Measurements from ENCODE around the gene TMEM123.
"Not testable (repeated sequence)": the region's sequence is repeated elsewhere in the genome, so short reads cannot be mapped to it uniquely, and the experiment has no call there.

The TMEM123 gene

DNA sequence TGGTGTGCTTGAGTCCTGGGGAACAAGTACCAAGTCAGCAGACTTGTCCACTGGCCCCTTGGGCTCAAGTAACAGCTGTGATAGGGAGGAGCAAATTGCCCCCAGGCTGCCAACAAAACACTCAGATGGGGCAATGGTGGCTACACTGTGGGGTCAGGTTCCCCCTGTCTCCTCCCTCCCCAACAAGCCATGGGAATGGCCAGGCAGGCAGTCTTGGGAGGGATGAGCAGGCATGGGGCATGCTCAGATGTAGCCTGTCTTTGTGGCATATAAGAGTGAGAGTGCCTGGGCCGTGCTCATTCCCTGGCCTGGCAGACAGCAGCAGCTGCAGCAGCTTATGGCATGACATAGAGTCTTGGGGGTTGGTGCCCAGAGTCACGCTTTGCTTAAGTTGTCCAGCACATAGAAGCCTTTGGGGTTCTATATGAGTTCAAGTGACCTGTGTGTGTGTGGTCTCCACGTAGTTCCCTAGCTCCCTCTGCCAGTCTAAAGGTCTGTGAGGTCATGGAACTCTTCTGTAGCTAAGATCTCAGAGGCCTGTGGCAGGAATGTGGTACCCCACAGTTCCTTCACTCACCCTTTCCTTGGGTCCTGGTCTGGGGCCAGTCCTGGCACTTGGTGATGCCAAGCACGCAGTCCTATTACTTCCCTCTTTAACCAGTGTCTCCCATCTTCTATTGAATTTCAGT, 60.9 kb downstream of the TMEM123 start:
- DNase-seq, result no peak

- DNase-seq, result peak; percentile 66
These were observed 61.7 kb downstream of the TMEM123 start for GRCh38 chr11:102390667-102391465.

DNA sequence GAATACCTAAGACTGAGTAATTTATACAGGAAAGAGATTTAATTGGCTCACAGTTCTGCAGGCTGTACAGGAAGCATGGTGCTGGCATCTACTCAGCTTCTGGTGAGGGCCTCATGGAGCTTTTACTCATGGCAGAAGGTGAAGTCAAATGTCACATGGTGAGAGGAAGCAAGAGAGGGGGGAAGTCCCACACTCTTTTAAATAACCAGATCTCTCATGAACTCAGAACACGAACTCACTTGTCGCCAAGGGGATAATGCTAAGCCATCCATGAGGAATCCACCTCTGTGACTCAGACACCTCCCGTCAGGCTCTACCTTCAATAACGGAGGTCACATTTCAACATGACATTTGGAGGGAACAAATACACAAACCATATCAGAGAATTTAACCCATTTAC, 63.3 kb downstream of the TMEM123 start:
- no peak for DNase-seq

DNA sequence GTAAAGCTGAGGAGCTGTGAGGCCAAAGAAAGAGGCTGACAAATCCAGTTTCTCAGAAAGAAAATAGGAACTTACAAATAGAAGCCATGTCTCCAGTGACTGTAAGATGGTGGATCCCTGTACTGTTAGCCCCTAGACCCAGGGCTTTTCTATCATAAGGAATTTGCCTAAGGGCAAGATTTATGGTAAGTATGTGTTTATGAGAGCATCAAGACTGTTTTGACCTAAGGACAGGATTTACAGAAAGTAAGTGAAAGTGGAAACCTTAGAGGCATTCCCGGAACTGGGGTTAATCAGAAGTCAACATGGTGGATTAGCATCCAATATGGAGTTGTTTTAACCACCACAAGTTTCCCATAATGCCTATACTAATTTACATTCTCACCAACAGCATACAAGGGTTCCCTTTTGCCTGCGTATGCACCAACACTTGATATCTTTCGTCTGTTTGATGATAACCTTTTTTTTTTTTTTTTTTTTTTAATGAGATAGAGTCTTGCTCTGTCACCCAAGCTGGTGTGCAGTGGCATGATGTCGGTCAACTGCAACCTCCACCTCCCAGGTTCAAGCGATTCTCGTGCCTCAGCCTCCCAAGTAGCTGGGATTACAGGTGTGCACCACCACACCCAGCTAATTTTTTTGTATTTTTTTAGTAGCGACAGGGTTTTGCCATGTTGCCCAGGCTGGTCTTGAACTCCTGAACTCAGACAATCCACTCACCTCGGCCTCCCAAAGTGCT, 65.4 kb downstream of the TMEM123 start:
- DNase-seq, result no peak

GRCh38 chr11:102386136-102386734, 66.3 kb downstream of the TMEM123 start:
- no peak for DNase-seq

- no peak for DNase-seq
These were observed 67.2 kb downstream of the TMEM123 start for GRCh38 chr11:102385085-102386007.

- DNase-seq, result no peak
These were observed 68.0 kb downstream of the TMEM123 start for GRCh38 chr11:102384419-102385079.

DNA sequence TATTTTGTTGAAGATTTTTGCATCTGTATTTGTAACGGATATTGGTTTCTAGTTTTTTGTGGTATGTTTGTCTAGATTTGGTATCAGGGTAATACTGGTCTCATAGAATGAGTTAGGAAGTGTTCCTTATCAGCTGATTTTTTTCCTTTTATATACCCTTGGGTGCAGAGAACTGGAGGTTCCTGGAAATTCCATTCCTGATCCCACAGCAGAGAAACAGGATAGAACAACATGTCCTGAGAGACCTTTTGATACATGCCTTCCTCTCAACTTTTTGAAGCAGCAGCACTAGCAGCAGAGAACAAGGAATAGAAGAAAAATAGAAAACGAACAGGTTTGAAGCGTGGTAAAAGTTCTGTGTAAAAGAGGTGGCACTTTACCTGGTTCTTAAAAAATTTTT, 68.7 kb downstream of the TMEM123 start:
- DNase-seq, result no peak

GRCh38 chr11:102382384-102382783, 70.2 kb downstream of the TMEM123 start:
- no peak for DNase-seq

GRCh38 chr11:102378818-102379217, 73.7 kb downstream of the TMEM123 start:
- no peak for DNase-seq

DNA sequence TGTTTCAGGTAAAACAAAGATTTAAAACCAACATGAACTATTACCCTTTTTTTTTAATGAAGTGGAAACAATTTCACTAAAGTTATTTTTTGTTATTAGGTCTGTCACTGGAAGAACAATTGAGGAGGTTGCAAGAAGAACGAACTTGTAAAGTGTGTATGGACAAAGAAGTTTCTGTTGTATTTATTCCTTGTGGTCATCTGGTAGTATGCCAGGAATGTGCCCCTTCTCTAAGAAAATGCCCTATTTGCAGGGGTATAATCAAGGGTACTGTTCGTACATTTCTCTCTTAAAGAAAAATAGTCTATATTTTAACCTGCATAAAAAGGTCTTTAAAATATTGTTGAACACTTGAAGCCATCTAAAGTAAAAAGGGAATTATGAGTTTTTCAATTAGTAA, 74.7 kb downstream of the TMEM123 start:
- DNase-seq, result no peak

DNA sequence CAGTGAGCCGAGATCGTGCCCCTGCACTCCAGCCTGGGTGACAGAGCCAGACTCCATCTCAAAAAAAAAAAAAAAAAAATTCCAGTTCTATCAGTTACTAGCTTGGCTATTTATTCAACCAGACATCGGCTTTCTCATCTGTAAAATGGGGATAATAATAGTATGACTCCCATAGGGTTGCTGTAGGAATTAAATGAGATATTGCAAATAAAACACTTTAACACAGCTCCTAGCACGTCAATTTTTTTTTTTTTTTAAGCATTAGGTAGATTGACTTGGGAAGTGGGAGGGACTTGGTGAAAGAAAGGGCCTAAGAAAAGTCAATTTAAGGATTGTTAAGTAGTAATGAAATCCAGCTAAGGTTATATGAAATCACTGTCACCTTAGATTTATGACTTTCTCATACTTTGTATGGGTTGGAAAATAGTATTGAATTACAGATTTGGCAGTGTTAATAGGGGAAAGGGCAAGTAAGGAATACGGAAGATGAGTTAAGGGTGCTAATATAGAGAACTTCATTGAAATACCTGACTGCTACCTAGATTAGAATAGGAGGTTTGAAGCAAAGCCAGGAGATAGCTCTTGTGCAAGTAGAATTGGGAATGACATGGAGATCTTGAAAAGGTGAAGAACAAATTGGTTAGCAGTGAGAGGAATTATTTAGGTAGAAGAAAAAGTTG, 76.7 kb downstream of the TMEM123 start:
- no peak for DNase-seq

- DNase-seq, result not testable (repeated sequence)
These were observed 77.7 kb downstream of the TMEM123 start for GRCh38 chr11:102374633-102375424.

- DNase-seq, result no peak
These were observed 84.1 kb downstream of the TMEM123 start for GRCh38 chr11:102368472-102368871.

DNA sequence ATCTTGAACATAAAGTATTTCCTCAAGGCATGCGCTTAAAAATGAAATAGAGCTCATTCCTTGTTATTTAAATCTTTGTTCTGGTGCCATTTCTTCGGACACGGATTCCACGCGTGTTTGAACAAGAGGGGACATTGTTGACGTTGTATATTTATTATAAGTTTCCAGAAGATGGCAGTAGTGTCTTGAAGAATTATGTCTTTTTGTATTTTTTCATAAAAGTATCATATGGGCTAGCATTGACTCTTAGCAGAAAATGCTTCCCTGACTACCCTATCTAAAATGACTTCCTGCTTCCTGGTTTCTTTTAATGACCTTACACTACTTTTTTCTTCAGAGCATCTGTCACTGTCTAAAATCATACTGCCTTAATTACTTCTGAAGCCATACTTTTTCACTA, 85.2 kb downstream of the TMEM123 start:
- peak; percentile 46 for DNase-seq

DNA sequence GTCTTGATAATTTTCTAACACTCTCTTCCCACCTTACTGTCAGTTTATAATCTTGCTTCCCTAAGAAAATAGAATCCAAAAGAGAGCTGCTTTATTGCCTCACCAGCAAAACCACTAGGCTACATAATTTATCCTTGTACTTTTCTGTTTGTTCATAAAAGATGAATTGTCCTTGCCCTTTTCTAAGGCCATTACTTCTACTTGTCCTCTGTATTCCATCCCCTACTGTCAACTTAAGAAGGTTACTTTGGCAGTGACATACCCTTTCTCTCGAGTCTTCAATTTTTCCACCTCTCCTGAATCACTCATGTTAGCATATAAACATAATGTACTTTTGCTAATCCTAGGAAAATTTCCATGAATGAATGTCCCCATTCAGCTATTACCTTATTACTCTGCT, 87.6 kb downstream of the TMEM123 start:
- DNase-seq, result no peak

GRCh38 chr11:102361086-102362031, 91.2 kb downstream of the TMEM123 start:
- peak; percentile 65 for DNase-seq

DNA sequence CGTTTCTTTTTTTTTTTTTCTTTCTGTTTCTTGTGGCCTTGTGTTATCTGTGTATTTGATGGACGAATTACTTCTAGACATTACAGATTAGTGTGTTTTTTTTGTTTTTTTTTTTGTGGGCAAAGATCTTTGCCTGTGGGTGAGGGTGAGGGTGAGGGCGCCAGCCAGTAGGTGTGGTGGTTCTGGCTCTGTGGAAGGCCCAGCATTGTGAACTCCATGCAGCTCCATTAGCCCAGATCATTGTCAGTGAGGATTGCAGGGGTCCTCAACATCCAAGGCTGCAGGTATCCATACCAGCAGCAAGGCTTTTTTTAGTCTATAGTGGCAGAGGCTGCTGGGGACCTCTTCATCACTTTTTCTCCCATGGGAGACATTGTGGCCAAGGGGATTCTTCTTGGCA, 91.9 kb downstream of the TMEM123 start:
- DNase-seq, result peak; percentile 43

GRCh38 chr11:102359372-102359771, 93.2 kb downstream of the TMEM123 start:
- no peak for DNase-seq

Data from CD4-positive, alpha-beta T cell treated with Interleukin-4 for 4 hours (primary cell).